Gastroesophageal sphincter (tissue), 3 donors: ENCODE measurements around the gene TMEM163.

Experiments used
- CTCF ChIP-seq, 4 experiments: fragments of 200-600 bp in 2 of 4; fragments of 450-650 bp in 2 of 4; sonication (generic) in 1 of 4; IDR thresholded peaks; one replicate each; pipeline ENCODE4 v1.5.1; 2017 to 2019; ENCODE audit warnings: antibody characterized with exemption in 4 of 4, mild to moderate bottlenecking in 2 of 4, moderate library complexity in 2 of 4
- POLR2A ChIP-seq, 2 donors: fragments of 450-650 bp; IDR thresholded peaks; one replicate each; pipeline ENCODE4 v1.6.1; 2017; ENCODE audit warnings: antibody characterized with exemption in 2 of 2, mild to moderate bottlenecking in 2 of 2, moderate library complexity in 1 of 2
- POLR2AphosphoS5 ChIP-seq: sonication (generic); formaldehyde crosslinking; IDR thresholded peaks from one replicate; pipeline ENCODE4 v1.6.1; 2017; ENCODE audit warnings: antibody characterized with exemption

- TF ChIP-seq CTCF (IDR thresholded peaks at IDR 0.05) (no peak), POLR2A (IDR thresholded peaks at IDR 0.05) (no peak), POLR2AphosphoS5 (no peak)
These were observed 127.3 kb downstream of the TMEM163 start for GRCh38 chr2:134591526-134591925.
